Measurements from ENCODE around the gene MRGPRF.

The MRGPRF gene

GRCh38 chr11:69034123-69034867 lies 21.2 kb upstream of the MRGPRF start:
- H3K4me2 ChIP-seq (ENCODE audit: low read length): no peak overlapping the region
- H3K9me3 ChIP-seq (ENCODE audit: insufficient read depth, low read length): no peaks in the 10 kb centered on the region
- no peak overlapping the region for H3K4me3 ChIP-seq (ENCODE audit: low read length)
- no peak overlapping the region for H2AFZ ChIP-seq (ENCODE audit: low read depth, low read length)
- H3K4me1 ChIP-seq (ENCODE audit: low read length): no peaks in the 10 kb centered on the region
- no peaks in the 10 kb centered on the region for H3K79me2 ChIP-seq (ENCODE audit: low read length)
- no peaks in the 10 kb centered on the region for H4K20me1 ChIP-seq (ENCODE audit: insufficient read depth, low read length)
- no peak overlapping the region for H3K9ac ChIP-seq (ENCODE audit: low read length)
- TF ChIP-seq EZH2phosphoT487 (IDR thresholded peaks at IDR 0.05; ENCODE audit: low read depth): no peak
- TF ChIP-seq CTCF (IDR thresholded peaks at IDR 0.05; ENCODE audit: low read depth, low read length): no peak
- H3K27ac ChIP-seq (ENCODE audit: low read length): no peak overlapping the region
- H3K36me3 ChIP-seq (replicated peaks; ENCODE audit: low read depth, low read length): no peaks in the 10 kb centered on the region
- peaks cover 12% of the 10 kb centered on the region for H3K27me3 ChIP-seq (ENCODE audit: low read depth, low read length)

- Histone ChIP-seq H3K79me2 (ENCODE audit: low read length) (no peaks in the 10 kb centered on the region), H3K27ac (ENCODE audit: low read length) (no peak overlapping the region), H3K27me3 (ENCODE audit: low read depth, low read length) (peaks cover 12% of the 10 kb centered on the region), H2AFZ (ENCODE audit: low read depth, low read length) (no peak overlapping the region), H3K4me3 (ENCODE audit: low read length) (no peak overlapping the region), H3K9ac (ENCODE audit: low read length) (no peak overlapping the region), H3K36me3 (replicated peaks; ENCODE audit: low read depth, low read length) (no peaks in the 10 kb centered on the region), H3K4me2 (ENCODE audit: low read length) (no peak overlapping the region), H4K20me1 (ENCODE audit: insufficient read depth, low read length) (no peaks in the 10 kb centered on the region), H3K9me3 (ENCODE audit: insufficient read depth, low read length) (no peaks in the 10 kb centered on the region), H3K4me1 (ENCODE audit: low read length) (no peaks in the 10 kb centered on the region)
- no peak for TF ChIP-seq CTCF (IDR thresholded peaks at IDR 0.05; ENCODE audit: low read depth, low read length)
- no peak for TF ChIP-seq EZH2phosphoT487 (IDR thresholded peaks at IDR 0.05; ENCODE audit: low read depth)
Observed at GRCh38 chr11:69033431-69033830, 20.4 kb upstream of the MRGPRF start.

- Histone ChIP-seq H3K4me2 (ENCODE audit: low read length) (no peak overlapping the region), H3K4me1 (ENCODE audit: low read length) (no peaks in the 10 kb centered on the region), H3K27ac (ENCODE audit: low read length) (no peak overlapping the region), H3K27me3 (ENCODE audit: low read depth, low read length) (peaks cover 12% of the 10 kb centered on the region), H3K79me2 (ENCODE audit: low read length) (no peaks in the 10 kb centered on the region), H3K9me3 (ENCODE audit: insufficient read depth, low read length) (no peaks in the 10 kb centered on the region), H3K4me3 (ENCODE audit: low read length) (no peak overlapping the region), H3K36me3 (replicated peaks; ENCODE audit: low read depth, low read length) (no peaks in the 10 kb centered on the region), H4K20me1 (ENCODE audit: insufficient read depth, low read length) (no peaks in the 10 kb centered on the region), H2AFZ (ENCODE audit: low read depth, low read length) (no peak overlapping the region), H3K9ac (ENCODE audit: low read length) (no peak overlapping the region)
- TF ChIP-seq EZH2phosphoT487 (IDR thresholded peaks at IDR 0.05; ENCODE audit: low read depth): no peak
- no peak for TF ChIP-seq CTCF (IDR thresholded peaks at IDR 0.05; ENCODE audit: low read depth, low read length)
Observed at GRCh38 chr11:69032833-69033232, 19.8 kb upstream of the MRGPRF start.

GRCh38 chr11:69030301-69030700 lies 17.3 kb upstream of the MRGPRF start:
- H3K4me3 ChIP-seq (ENCODE audit: low read length): no peak overlapping the region
- H3K9me3 ChIP-seq (ENCODE audit: insufficient read depth, low read length): no peaks in the 10 kb centered on the region
- H4K20me1 ChIP-seq (ENCODE audit: insufficient read depth, low read length): no peaks in the 10 kb centered on the region
- no peak overlapping the region for H3K9ac ChIP-seq (ENCODE audit: low read length)
- no peaks in the 10 kb centered on the region for H3K36me3 ChIP-seq (replicated peaks; ENCODE audit: low read depth, low read length)
- no peak overlapping the region for H2AFZ ChIP-seq (ENCODE audit: low read depth, low read length)
- H3K79me2 ChIP-seq (ENCODE audit: low read length): no peaks in the 10 kb centered on the region
- H3K27me3 ChIP-seq (ENCODE audit: low read depth, low read length): peaks cover 12% of the 10 kb centered on the region
- H3K27ac ChIP-seq (ENCODE audit: low read length): no peak overlapping the region
- no peak overlapping the region for H3K4me2 ChIP-seq (ENCODE audit: low read length)
- TF ChIP-seq CTCF (IDR thresholded peaks at IDR 0.05; ENCODE audit: low read depth, low read length): no peak
- no peak for TF ChIP-seq EZH2phosphoT487 (IDR thresholded peaks at IDR 0.05; ENCODE audit: low read depth)
- H3K4me1 ChIP-seq (ENCODE audit: low read length): no peaks in the 10 kb centered on the region

Data from OCI-LY3 (cell line).